MM.1S (cell line): ENCODE measurements around the gene SCFD2.

Experiments
- CTCF ChIP-seq: fragments of 300-600 bp; sonication (generic); IDR thresholded peaks from 2 replicates; pipeline ENCODE4 v1.5.1; 2016; ENCODE audit warnings: antibody characterized with exemption, low read length, mixed read lengths
- EZH2 ChIP-seq: fragments of 300-600 bp; sonication (generic); optimal IDR thresholded peaks from 2 replicates; pipeline ENCODE3; 2017; ENCODE audit warnings: low read depth, mild to moderate bottlenecking, antibody characterized with exemption, low read length, mixed read lengths
- EZH2phosphoT487 ChIP-seq: fragments of 300-600 bp; sonication (generic); IDR thresholded peaks from 2 replicates; pipeline ENCODE4 v1.6.1; 2018; ENCODE audit warnings: antibody characterized with exemption, low read length

GRCh38 chr4:52846502-52846901, 519.4 kb downstream of the SCFD2 start:
- TF ChIP-seq EZH2 (no peak), CTCF (no peak), EZH2phosphoT487 (no peak)
